Sigmoid colon (tissue), 4 donors: ENCODE results near the gene MMADHC.

Experiments used
- EP300 ChIP-seq, 4 donors: sonication (generic); formaldehyde crosslinking; IDR thresholded peaks; one replicate each; pipeline ENCODE4 v1.6.1; 2017; ENCODE audit warnings: antibody characterized with exemption in 4 of 4
- POLR2A ChIP-seq, 2 donors: fragments of 450-650 bp; IDR thresholded peaks; one replicate each; pipeline ENCODE4 v1.6.1; 2016; ENCODE audit warnings: antibody characterized with exemption in 2 of 2, mild to moderate bottlenecking in 2 of 2, moderate library complexity in 2 of 2
- POLR2AphosphoS5 ChIP-seq, 4 donors: sonication (generic); formaldehyde crosslinking; IDR thresholded peaks; one replicate each; pipeline ENCODE4 v1.6.1; 2017; ENCODE audit warnings: antibody characterized with exemption in 4 of 4
- TF ChIP-seq, protein P1 (sequence below), 4 experiments: fragments of 450-650 bp in 3 of 4; fragments of 200-600 bp in 1 of 4; IDR thresholded peaks; one replicate each; pipeline ENCODE4 v1.5.1; 2016 to 2019; ENCODE audit warnings: antibody characterized with exemption in 4 of 4, mild to moderate bottlenecking in 3 of 4, moderate library complexity in 2 of 4

DNA sequence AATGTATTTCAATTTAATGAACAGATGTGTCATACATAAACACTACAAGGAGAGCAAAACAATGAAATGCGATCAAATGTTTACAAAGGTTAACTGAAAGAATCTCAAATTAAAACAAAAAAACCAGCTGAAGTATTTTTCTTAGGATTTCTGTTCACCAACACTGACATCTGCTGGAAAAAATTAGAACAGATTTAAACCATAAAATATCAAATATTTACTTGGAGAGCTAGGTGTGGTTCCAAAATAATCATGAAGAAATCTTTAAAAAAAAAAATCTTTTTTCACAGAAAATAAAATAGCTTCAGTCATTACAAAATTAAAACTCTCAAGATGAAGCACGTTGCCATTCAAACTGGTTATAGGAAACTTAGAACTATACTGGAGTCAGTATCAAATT, 13.8 kb downstream of the MMADHC start:
- TF ChIP-seq, protein P1, sequence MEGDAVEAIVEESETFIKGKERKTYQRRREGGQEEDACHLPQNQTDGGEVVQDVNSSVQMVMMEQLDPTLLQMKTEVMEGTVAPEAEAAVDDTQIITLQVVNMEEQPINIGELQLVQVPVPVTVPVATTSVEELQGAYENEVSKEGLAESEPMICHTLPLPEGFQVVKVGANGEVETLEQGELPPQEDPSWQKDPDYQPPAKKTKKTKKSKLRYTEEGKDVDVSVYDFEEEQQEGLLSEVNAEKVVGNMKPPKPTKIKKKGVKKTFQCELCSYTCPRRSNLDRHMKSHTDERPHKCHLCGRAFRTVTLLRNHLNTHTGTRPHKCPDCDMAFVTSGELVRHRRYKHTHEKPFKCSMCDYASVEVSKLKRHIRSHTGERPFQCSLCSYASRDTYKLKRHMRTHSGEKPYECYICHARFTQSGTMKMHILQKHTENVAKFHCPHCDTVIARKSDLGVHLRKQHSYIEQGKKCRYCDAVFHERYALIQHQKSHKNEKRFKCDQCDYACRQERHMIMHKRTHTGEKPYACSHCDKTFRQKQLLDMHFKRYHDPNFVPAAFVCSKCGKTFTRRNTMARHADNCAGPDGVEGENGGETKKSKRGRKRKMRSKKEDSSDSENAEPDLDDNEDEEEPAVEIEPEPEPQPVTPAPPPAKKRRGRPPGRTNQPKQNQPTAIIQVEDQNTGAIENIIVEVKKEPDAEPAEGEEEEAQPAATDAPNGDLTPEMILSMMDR (IDR thresholded peaks at IDR 0.05): peak in 1 of 4 experiments; percentile 24
- no peak for TF ChIP-seq EP300 (IDR thresholded peaks at IDR 0.05)
- no peak for TF ChIP-seq POLR2AphosphoS5 (IDR thresholded peaks at IDR 0.05)
- no peak for TF ChIP-seq POLR2A (IDR thresholded peaks at IDR 0.05)
